OCI-LY1 (cell line): Measurements from ENCODE around the gene SHFL.

ENCODE experiments used
- H2AFZ ChIP-seq: fragments of 200-600 bp; sonication (generic), shearing (Covaris generic); 2 replicates; pipeline ENCODE4 v1.6.0; 2014; ENCODE audit warnings: antibody characterized with exemption, mild to moderate bottlenecking, low read length
- H3F3A ChIP-seq: fragments of 200-600 bp; sonication (generic), shearing (Covaris generic); 2 replicates; pipeline ENCODE4 v1.6.0; 2014; ENCODE audit warnings: mild to moderate bottlenecking, antibody characterized with exemption, low read length, moderate library complexity; ENCODE audit not compliant: insufficient read depth
- H3K27ac ChIP-seq: fragments of 200-600 bp; sonication (generic); 2 replicates; pipeline ENCODE4 v1.5.1; 2014; ENCODE audit warnings: low read length, mixed run types, mild to moderate bottlenecking, low read depth; ENCODE audit not compliant: poor library complexity, severe bottlenecking
- H3K27me3 ChIP-seq: fragments of 200-600 bp; sonication (generic); 2 replicates; pipeline ENCODE4 v1.6.0; 2014; ENCODE audit warnings: antibody characterized with exemption, mild to moderate bottlenecking, low read length, moderate library complexity; ENCODE audit not compliant: insufficient read depth
- H3K36me3 ChIP-seq: fragments of 200-600 bp; sonication (generic); 2 replicates; pipeline ENCODE4 v1.6.1; 2014; ENCODE audit warnings: mild to moderate bottlenecking, antibody characterized with exemption, low read length, moderate library complexity, mixed read lengths; ENCODE audit not compliant: insufficient read depth
- H3K4me1 ChIP-seq: fragments of 200-600 bp; sonication (generic); 2 replicates; pipeline ENCODE4 v1.5.1; 2014; ENCODE audit warnings: mild to moderate bottlenecking, low read length, moderate library complexity; ENCODE audit not compliant: insufficient read depth, severe bottlenecking
- H3K4me2 ChIP-seq: fragments of 200-600 bp; sonication (generic), shearing (Covaris generic); 2 replicates; pipeline ENCODE4 v1.6.1; 2014; ENCODE audit warnings: low read length
- H3K4me3 ChIP-seq: fragments of 200-600 bp; sonication (generic); 2 replicates; pipeline ENCODE4 v1.5.1; 2014; ENCODE audit warnings: low read length, low read depth, mild to moderate bottlenecking, mixed read lengths; ENCODE audit not compliant: poor library complexity, severe bottlenecking
- H3K79me2 ChIP-seq: fragments of 200-600 bp; shearing (Covaris generic); 2 replicates; pipeline ENCODE4 v1.6.1; 2016; ENCODE audit warnings: mixed run types, low read length, mixed read lengths; ENCODE audit not compliant: insufficient read depth
- H3K9ac ChIP-seq: fragments of 200-600 bp; sonication (generic), shearing (Covaris generic); 2 replicates; pipeline ENCODE4 v1.6.1; 2014; ENCODE audit warnings: mild to moderate bottlenecking, low read length, mixed read lengths
- H3K9me2 ChIP-seq: fragments of 200-600 bp; sonication (generic), shearing (Covaris generic); 2 replicates; pipeline ENCODE4 v1.6.1; 2014; ENCODE audit warnings: low read depth, mild to moderate bottlenecking, low read length, mixed read lengths
- H3K9me3 ChIP-seq: fragments of 200-600 bp; shearing (Covaris generic); 2 replicates; pipeline ENCODE4 v1.6.1; 2014; ENCODE audit warnings: low read length, mixed read lengths
- H4K20me1 ChIP-seq: fragments of 200-600 bp; sonication (generic), shearing (Covaris generic); 2 replicates; pipeline ENCODE4 v1.6.0; 2016; ENCODE audit warnings: mild to moderate bottlenecking, low read length; ENCODE audit not compliant: insufficient read depth
- CTCF ChIP-seq: fragments of 200-600 bp; sonication (generic), shearing (Covaris generic); IDR thresholded peaks from 2 replicates; pipeline ENCODE4 v1.5.1; 2017; ENCODE audit warnings: mild to moderate bottlenecking, antibody characterized with exemption, low read length, moderate library complexity, mixed read lengths
- EZH2 ChIP-seq: fragments of 200-600 bp; sonication (generic), shearing (Covaris generic); IDR thresholded peaks from 2 replicates; pipeline ENCODE4 v1.8.0; 2017; ENCODE audit warnings: borderline replicate concordance, mixed run types, mild to moderate bottlenecking, antibody characterized with exemption, low read length, moderate library complexity, mixed read lengths

SHFL gene

GRCh38 chr19:10141479-10141878 is 55.4 kb downstream of the SHFL start:
- Histone ChIP-seq H3K9me3 (no peaks in the 10 kb centered on the region), H3K27ac (no peak overlapping the region), H3K27me3 (no peaks in the 10 kb centered on the region), H3K9ac (no peak overlapping the region), H3K79me2 (no peaks in the 10 kb centered on the region), H3F3A (no peaks in the 10 kb centered on the region), H3K4me1 (no peaks in the 10 kb centered on the region), H3K4me2 (no peak overlapping the region), H3K36me3 (peaks cover 100% of the 10 kb centered on the region), H4K20me1 (no peaks in the 10 kb centered on the region), H3K9me2 (no peaks in the 10 kb centered on the region), H2AFZ (no peak overlapping the region), H3K4me3 (no peak overlapping the region)
- TF ChIP-seq CTCF (no peak), EZH2 (no peak)

- Histone ChIP-seq H3K27ac (no peak overlapping the region), H3K4me2 (no peak overlapping the region), H3K79me2 (no peaks in the 10 kb centered on the region), H3F3A (no peaks in the 10 kb centered on the region), H3K4me3 (no peak overlapping the region), H3K36me3 (peaks cover 100% of the 10 kb centered on the region), H3K4me1 (no peaks in the 10 kb centered on the region), H2AFZ (no peak overlapping the region), H3K9ac (no peak overlapping the region), H4K20me1 (no peaks in the 10 kb centered on the region), H3K27me3 (no peaks in the 10 kb centered on the region), H3K9me2 (no peaks in the 10 kb centered on the region), H3K9me3 (no peaks in the 10 kb centered on the region)
- TF ChIP-seq EZH2 (no peak), CTCF (no peak)
These were observed 55.9 kb downstream of the SHFL start for GRCh38 chr19:10141973-10142372.
